ENCODE data around the gene PRKCH.

DNA sequence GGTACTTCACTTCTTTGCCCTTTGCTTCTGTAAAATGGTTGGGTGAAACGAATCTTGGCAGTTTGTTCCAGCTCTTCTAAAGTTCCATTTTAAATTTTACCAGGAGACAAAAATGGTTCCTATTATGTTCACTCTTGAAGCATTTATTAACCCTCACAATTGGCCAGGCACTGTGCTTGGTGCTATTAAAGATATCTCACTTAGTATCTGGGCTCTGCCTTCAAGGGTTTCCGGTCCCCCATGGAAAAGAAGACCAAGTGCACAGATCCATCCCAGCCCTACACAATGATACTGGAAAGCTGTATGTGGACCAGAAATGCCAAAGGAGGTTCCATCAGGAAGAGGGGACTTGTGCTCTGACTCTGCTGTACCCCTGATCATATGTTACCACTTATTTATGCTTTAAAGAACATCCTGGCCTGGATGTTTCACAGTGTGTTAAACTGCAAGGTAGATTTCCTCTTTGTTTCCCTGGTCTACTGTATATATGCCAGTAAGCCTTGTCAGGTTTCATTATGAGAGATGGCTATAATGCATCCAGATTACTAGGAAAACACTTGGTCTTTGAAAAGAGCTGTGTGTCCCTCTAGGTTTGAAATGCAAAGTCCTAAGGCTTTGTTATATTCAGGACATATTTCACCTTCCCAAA, 154.8 kb downstream of the PRKCH start:
- TF ChIP-seq, protein P1, sequence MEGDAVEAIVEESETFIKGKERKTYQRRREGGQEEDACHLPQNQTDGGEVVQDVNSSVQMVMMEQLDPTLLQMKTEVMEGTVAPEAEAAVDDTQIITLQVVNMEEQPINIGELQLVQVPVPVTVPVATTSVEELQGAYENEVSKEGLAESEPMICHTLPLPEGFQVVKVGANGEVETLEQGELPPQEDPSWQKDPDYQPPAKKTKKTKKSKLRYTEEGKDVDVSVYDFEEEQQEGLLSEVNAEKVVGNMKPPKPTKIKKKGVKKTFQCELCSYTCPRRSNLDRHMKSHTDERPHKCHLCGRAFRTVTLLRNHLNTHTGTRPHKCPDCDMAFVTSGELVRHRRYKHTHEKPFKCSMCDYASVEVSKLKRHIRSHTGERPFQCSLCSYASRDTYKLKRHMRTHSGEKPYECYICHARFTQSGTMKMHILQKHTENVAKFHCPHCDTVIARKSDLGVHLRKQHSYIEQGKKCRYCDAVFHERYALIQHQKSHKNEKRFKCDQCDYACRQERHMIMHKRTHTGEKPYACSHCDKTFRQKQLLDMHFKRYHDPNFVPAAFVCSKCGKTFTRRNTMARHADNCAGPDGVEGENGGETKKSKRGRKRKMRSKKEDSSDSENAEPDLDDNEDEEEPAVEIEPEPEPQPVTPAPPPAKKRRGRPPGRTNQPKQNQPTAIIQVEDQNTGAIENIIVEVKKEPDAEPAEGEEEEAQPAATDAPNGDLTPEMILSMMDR (IDR thresholded peaks at IDR 0.05): no peak
- TF ChIP-seq POLR2A (IDR thresholded peaks at IDR 0.05): no peak

Data from breast epithelium (tissue), 3 donors.